Body of pancreas (tissue), 4 donors: ENCODE results near the gene DENND11.

Source experiments
- POLR2A ChIP-seq, 3 donors: fragments of 450-650 bp; IDR thresholded peaks; one replicate each; pipeline ENCODE4 v1.6.1; 2016; ENCODE audit warnings: antibody characterized with exemption in 3 of 3, mild to moderate bottlenecking in 2 of 3
- TF ChIP-seq, protein P1 (sequence below), 7 experiments: fragments of 450-650 bp in 4 of 7; fragments of 200-600 bp in 3 of 7; sonication (generic) in 3 of 7; IDR thresholded peaks; one replicate each; pipeline ENCODE4 v1.5.1; 2016 to 2019; ENCODE audit warnings: antibody characterized with exemption in 7 of 7

DNA sequence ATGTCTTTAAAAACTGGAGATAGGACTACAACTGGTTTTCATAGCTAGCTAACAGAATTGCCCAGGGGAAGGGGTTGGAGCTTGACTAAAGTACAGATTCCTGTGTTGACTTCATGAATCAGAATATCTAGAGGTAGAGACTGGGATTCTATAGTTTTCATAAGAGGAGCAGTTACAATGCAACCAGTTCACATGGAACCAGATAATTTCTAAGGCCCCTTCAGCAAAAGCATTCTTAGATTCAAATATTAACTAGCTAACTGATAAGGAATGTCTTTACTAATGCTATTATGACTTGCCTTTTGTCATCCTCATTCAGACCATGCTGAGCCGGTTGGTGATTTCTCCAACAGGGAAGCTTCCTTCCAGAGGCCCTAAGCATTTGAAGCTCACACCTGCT, 11.9 kb upstream of the DENND11 start:
- TF ChIP-seq, protein P1, sequence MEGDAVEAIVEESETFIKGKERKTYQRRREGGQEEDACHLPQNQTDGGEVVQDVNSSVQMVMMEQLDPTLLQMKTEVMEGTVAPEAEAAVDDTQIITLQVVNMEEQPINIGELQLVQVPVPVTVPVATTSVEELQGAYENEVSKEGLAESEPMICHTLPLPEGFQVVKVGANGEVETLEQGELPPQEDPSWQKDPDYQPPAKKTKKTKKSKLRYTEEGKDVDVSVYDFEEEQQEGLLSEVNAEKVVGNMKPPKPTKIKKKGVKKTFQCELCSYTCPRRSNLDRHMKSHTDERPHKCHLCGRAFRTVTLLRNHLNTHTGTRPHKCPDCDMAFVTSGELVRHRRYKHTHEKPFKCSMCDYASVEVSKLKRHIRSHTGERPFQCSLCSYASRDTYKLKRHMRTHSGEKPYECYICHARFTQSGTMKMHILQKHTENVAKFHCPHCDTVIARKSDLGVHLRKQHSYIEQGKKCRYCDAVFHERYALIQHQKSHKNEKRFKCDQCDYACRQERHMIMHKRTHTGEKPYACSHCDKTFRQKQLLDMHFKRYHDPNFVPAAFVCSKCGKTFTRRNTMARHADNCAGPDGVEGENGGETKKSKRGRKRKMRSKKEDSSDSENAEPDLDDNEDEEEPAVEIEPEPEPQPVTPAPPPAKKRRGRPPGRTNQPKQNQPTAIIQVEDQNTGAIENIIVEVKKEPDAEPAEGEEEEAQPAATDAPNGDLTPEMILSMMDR (IDR thresholded peaks at IDR 0.05) = no peak
- no peak for TF ChIP-seq POLR2A (IDR thresholded peaks at IDR 0.05)
